ENCODE data around the gene PAK6.

Gene PAK6

GRCh38 chr15:40255033-40255432, 16.2 kb downstream of the PAK6 start:
- no peak for DNase-seq (ENCODE audit: low read depth)

DNA sequence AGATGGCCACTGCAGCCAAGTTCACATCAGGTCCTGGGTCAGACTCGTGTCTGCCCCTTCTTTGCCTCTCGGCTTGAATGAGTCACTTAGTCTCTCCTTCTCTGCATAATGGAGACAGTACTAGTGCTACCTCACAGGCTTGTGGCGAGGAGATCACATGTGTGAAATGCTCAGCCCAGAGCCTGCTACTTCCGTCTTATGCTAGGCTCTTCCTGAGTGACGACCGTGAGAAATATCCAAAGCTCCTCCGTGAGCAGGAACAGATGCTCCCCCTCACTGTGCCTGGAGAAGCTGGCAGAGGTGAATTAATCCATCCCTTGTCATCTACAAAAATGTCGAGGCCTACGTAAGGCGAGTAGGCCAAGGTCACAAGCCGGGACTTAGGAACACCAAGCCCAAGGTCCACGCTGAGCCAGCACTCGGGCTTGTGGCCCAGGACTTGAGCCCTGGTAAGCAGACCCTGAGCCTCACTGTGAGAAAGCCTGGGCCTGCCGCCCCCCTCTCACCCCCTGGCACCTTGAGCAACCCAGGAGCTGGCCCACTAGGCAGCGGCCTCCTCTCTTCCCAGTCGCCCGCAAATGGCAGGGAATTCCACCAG, 17.9 kb downstream of the PAK6 start:
- DNase-seq (ENCODE audit: low read depth): peak; percentile 63

DNA sequence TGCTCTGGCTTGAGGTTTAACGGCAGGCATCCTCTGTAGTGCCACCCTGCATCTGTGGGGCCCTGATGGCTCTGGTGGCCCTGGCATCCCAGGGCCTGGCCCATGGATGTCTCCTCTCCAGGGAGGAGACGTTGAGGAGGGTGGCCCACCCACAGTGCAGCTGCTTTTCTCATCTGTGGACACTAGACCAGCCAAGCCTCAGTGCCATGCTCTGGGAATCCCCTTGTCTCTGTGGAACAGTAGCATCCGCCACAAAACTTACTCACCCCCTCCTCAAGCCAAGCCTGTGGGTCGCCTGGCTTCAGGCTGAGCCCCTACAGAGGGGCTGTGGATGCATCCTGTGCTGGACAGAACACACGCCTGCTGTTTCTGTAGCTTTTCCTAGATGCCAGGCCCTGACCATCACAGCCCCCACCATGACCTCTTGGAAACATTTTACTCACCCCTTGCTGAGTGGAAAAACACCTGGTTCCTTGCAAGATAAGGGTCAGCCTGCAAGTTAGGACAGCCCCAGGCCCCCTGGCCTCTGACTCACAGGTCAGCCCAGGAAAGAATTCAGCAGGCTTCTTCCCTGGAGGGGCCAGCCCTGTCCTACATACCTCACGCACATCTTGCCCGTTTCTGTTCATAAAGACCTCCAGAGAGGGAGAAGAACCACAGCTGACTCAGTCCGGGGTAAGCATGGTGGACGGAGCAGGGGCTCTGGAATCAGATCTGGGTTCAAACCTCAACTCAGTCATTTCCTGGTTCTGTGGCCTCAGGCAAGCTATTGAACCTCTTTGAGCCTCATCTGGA, 19.0 kb downstream of the PAK6 start:
- peak; percentile 52 for DNase-seq (ENCODE audit: low read depth)

DNA sequence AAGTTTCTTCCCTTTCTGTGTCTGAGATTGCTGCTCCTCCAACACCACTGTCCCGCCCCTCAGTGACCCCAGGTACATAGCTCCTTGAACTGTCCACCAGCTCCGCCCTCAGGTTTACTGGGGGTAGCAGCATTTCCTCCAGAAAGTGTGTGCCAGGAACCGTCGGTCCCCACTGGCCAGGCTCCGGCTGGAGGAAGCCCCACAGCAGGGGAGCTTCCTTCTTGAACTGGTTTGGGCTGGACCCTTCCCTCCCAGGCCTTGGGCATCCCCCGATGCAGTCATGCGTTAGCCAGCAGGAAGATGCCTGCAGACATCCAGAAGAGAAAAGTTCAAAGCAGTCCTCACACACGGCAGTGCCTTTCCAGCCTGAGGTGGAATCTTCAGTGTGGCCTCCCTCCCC, 19.7 kb downstream of the PAK6 start:
- DNase-seq (ENCODE audit: low read depth): no peak

GRCh38 chr15:40259021-40259420, 20.2 kb downstream of the PAK6 start:
- no peak for DNase-seq (ENCODE audit: low read depth)

GRCh38 chr15:40263024-40263754, 24.3 kb downstream of the PAK6 start:
- DNase-seq (ENCODE audit: low read depth): peak; percentile 64

GRCh38 chr15:40264321-40265153, 25.7 kb downstream of the PAK6 start:
- no peak for DNase-seq (ENCODE audit: low read depth)

- no peak for DNase-seq (ENCODE audit: low read depth)
Observed at GRCh38 chr15:40265355-40265754, 26.5 kb downstream of the PAK6 start.

GRCh38 chr15:40265875-40266274, 27.0 kb downstream of the PAK6 start:
- DNase-seq (ENCODE audit: low read depth): no peak

DNA sequence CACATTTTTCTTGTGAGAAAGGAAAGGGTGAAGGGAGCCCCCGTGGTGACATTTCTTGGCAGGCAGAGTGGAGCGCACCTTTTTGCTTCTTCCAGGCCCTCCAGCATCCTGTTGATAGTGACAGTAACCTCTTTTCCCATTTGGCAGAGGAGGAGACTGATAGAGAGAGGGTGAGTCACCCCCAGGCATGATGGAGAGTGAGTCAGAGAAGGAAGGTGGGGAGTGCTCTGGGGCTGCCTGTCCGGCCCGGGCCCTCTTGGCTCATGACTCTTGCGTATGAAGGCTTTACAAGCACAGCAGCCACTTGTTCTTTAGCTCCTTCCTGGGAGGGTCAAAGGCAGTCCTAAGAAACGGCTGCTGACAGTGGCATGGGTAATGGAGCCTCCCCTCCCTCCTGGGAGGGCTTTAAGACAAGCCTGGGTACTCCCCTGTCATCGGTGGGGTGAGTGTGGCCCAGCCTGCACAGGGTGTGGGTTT, 28.0 kb downstream of the PAK6 start:
- DNase-seq (ENCODE audit: low read depth): peak; percentile 94

- DNase-seq (ENCODE audit: low read depth): no peak
Observed at GRCh38 chr15:40267670-40268069, 28.8 kb downstream of the PAK6 start.

- DNase-seq (ENCODE audit: low read depth): no peak
Observed at GRCh38 chr15:40269604-40270003, 30.7 kb downstream of the PAK6 start.

DNA sequence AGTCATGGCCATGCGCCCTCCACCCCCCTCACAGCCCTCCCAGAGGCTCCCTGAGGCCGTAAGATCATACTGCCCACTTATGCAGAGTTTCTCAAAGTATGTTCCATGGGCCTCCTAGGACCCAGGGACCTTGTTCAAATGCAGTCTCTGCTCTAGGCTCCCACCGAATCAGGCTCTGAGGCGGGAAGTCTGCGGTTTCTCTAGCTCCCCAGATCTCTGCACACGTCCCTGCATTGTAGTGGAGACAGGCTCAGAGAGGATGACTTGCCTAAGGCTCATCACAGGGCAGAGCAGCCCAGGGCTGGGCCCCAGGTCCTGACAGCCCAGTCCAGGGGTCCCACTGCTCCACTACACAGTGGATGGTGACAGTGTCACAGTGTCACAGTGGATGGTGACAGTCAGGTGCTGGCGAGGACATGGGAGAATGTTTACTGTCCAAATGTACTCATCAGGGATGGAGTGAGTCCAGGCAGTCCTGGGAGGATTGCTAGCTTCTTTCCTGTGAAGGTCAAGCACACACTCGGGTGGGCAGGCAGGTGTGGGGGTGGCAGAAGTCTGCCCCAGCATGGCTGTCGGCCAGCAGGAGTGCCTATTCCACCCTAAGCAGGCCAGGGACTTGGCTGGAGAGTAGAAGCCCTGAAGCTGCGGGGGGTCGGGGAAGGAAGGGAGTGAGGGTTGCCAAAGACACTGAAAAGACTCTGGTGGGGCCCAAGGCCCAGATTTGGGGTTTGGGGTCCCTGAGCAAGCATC, 31.6 kb downstream of the PAK6 start:
- DNase-seq (ENCODE audit: low read depth): no peak

DNA sequence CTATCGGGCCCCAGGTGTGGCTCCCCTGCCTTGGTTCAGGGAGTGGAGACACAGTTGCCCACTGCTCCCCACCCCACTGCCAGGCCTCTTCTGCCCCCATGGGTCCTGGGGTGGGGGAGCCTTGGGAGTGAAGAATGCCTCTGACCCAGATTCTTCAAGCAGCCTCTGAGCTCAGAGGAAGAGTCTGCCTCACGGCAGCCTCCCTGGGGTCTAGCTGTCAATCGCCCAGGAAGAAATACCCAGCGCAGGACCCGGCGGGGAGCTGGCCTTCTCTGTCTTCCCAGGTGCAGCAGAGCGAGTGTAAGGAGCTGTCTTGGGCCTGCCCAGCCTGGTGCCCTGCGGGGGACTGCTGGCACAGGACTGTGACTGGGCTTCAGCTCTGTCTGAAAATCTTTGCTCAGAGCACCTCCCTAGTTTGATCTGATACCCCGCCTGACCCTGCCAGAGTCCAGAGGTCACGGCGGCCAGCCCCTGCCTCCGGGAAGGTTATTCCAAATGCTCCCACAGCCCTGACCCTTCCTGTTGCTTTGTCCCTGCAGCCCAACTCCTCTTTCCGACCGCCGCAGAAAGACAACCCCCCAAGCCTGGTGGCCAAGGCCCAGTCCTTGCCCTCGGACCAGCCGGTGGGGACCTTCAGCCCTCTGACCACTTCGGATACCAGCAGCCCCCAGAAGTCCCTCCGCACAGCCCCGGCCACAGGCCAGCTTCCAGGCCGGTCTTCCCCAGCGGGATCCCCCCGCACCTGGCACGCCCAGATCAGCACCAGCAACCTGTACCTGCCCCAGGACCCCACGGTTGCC, 33.0 kb downstream of the PAK6 start:
- no peak for DNase-seq (ENCODE audit: low read depth)

- DNase-seq (ENCODE audit: low read depth): peak; percentile 23
Observed at GRCh38 chr15:40272485-40273056, 33.7 kb downstream of the PAK6 start.

DNA sequence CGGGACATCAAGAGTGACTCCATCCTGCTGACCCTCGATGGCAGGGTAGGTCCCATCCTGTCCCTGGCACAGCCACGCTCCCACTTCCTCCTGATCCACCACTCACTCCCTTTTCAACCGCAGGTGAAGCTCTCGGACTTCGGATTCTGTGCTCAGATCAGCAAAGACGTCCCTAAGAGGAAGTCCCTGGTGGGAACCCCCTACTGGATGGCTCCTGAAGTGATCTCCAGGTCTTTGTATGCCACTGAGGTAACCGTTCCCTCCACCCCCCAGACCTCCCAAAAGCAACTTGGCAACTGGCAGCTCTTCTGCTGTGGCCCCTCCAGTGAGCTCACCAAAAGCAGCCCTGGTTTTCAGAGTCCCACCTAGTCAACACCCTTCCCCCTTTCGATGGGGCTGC, 34.6 kb downstream of the PAK6 start:
- DNase-seq (ENCODE audit: low read depth): no peak

GRCh38 chr15:40274350-40275274, 35.7 kb downstream of the PAK6 start:
- DNase-seq (ENCODE audit: low read depth): peak; percentile 77

DNA sequence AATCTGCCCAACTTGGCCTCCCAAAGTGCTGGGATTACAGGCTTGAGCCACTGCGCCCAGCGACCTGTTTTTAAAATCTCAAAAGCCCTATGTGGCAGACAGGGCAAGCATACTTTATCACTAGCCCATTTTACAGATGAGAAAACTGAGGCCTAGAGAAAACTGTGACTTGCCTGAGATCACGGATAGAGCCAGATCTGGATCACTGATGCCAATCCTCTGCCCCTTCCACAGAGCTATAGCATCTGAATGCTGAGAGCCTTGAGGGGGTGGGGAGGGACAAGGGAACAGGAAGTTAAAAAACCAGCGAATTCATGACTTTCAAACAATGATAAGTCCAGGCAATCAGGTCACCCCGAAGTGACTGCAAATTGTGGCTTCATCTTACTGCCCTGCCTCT, 36.7 kb downstream of the PAK6 start:
- DNase-seq (ENCODE audit: low read depth): no peak

- no peak for DNase-seq (ENCODE audit: low read depth)
Observed at GRCh38 chr15:40275954-40276353, 37.1 kb downstream of the PAK6 start.

All from EH (cell line).